Gastroesophageal sphincter (tissue), 3 donors: ENCODE measurements around the gene NKD2.

ENCODE experiments used
- CTCF ChIP-seq, 4 experiments: fragments of 200-600 bp in 2 of 4; fragments of 450-650 bp in 2 of 4; sonication (generic) in 1 of 4; IDR thresholded peaks; one replicate each; pipeline ENCODE4 v1.5.1; 2017 to 2019; ENCODE audit warnings: antibody characterized with exemption in 4 of 4, mild to moderate bottlenecking in 2 of 4, moderate library complexity in 2 of 4
- EP300 ChIP-seq: sonication (generic); formaldehyde crosslinking; IDR thresholded peaks from one replicate; pipeline ENCODE4 v1.6.1; 2017; ENCODE audit warnings: antibody characterized with exemption, mild to moderate bottlenecking
- POLR2A ChIP-seq, 2 donors: fragments of 450-650 bp; IDR thresholded peaks; one replicate each; pipeline ENCODE4 v1.6.1; 2017; ENCODE audit warnings: antibody characterized with exemption in 2 of 2, mild to moderate bottlenecking in 2 of 2, moderate library complexity in 1 of 2
- POLR2AphosphoS5 ChIP-seq: sonication (generic); formaldehyde crosslinking; IDR thresholded peaks from one replicate; pipeline ENCODE4 v1.6.1; 2017; ENCODE audit warnings: antibody characterized with exemption

GRCh38 chr5:1059884-1060263 is 51.3 kb downstream of the NKD2 start:
- TF ChIP-seq POLR2A (IDR thresholded peaks at IDR 0.05), result no peak
- no peak for TF ChIP-seq CTCF (IDR thresholded peaks at IDR 0.05)
- TF ChIP-seq POLR2AphosphoS5, result no peak
- no peak for TF ChIP-seq EP300
